GM12873 (cell line): ENCODE data around the gene DLGAP1.

Source experiments
- CTCF ChIP-seq: IDR thresholded peaks from 2 replicates; pipeline ENCODE4 v1.5.1; 2012; ENCODE audit warnings: low read depth, mild to moderate bottlenecking, moderate library complexity, low read length, control low read depth; ENCODE audit not compliant: insufficient read depth; ENCODE audit errors: missing control alignments

Gene DLGAP1

GRCh38 chr18:4144201-4144600 lies 310.9 kb downstream of the DLGAP1 start:
- no peak for TF ChIP-seq CTCF

GRCh38 chr18:4143585-4143984 lies 311.5 kb downstream of the DLGAP1 start:
- no peak for TF ChIP-seq CTCF

GRCh38 chr18:4142876-4143275 lies 312.2 kb downstream of the DLGAP1 start:
- no peak for TF ChIP-seq CTCF

GRCh38 chr18:4134700-4135099 lies 320.4 kb downstream of the DLGAP1 start:
- TF ChIP-seq CTCF = no peak

- TF ChIP-seq CTCF = no peak
These were observed 324.1 kb downstream of the DLGAP1 start for GRCh38 chr18:4130734-4131719.

GRCh38 chr18:4126939-4127338 lies 328.2 kb downstream of the DLGAP1 start:
- TF ChIP-seq CTCF = no peak

GRCh38 chr18:4125627-4126230 lies 329.4 kb downstream of the DLGAP1 start:
- TF ChIP-seq CTCF = no peak
